HT1080 (cell line): Measurements from ENCODE around the gene EDA. TPM values are rescaled to one million over a fixed set of nuclear protein-coding genes. Genes with fewer than 3 reads are reported as not detected.
A peak's percentile ranks its signal among the peaks of the same experiment; 100 is the strongest.
"Not testable (repeated sequence)": the region's sequence is repeated elsewhere in the genome, so short reads cannot be mapped to it uniquely, and the experiment has no call there.

Experiments used
- DNase-seq: peaks from one replicate; pipeline ENCODE4 v3.0.0-alpha.2; 2015; ENCODE audit warnings: low read depth
- total RNA-seq: library from RNA; depleted of rRNA; stranded (reverse); fragments of >200 nt; shearing (Covaris generic); gene quantifications from 2 replicates; pipeline ENCODE4 v1.2.3, GENCODE V29; 2014

The EDA gene
- total RNA-seq, 1 experiment from 2014 or later = 2.4 TPM

DNA sequence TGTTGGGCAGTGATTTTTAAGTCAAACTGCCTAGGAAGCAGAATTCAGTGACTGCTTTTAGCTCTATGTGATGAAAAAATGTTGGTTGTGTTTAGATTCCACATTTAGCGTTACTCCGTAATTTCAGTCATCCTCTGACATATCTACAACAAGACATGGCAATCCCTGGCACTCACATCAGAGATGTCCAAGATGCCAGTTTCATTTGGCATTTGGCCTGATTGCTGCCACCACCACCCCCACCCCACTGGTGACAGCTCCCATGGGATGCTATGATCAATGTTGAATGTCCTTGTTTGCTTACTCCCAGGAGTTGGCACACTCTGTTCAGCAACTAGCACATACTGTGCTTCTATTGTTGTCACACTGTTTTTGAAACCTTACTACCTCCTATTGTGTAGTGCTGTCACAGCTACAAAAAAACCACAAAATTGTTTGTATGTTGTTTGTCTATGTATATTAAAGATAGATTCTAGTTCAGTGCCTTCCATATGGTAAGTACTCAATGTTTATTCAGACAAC lies 332.4 kb downstream of the EDA start:
- DNase-seq = no peak

DNA sequence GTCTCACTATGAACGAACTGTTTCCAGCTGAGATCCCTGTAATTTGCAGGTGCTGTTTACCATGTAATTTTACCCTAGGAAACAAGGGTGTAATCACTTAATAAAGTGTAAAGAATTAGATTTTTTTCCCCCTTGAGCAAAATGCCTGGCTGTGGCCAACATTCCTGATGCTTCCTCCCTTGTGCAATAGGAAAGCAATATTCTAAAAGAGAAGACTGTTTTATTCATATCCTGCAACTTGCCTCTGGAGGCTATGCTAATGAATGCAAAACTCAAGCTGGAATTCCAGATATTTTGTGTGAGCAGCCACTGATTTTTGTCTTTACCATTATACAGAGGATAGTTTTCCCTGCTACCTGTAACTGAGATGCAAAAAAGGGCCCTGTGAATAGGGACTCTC lies 335.8 kb downstream of the EDA start:
- DNase-seq = no peak

DNA sequence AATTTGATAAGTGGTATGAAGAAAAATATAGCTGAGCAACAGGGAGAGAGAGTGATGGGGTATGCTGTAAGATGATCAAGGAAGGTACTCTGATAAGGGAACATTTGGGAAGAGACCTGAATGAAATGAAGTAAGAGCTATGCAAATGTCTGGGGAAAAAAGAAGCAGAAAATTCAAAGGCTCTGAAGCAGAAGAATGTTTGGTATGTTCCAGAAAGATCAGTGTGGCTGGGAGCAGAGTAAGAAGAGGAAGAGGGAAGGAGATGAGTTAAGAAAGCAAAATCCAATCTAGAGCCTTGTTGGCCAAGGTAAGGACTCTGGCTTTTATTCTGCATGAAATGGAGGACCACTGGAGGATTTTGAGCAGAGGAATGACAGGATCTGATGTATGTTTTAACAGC lies 343.8 kb downstream of the EDA start:
- no peak for DNase-seq

DNA sequence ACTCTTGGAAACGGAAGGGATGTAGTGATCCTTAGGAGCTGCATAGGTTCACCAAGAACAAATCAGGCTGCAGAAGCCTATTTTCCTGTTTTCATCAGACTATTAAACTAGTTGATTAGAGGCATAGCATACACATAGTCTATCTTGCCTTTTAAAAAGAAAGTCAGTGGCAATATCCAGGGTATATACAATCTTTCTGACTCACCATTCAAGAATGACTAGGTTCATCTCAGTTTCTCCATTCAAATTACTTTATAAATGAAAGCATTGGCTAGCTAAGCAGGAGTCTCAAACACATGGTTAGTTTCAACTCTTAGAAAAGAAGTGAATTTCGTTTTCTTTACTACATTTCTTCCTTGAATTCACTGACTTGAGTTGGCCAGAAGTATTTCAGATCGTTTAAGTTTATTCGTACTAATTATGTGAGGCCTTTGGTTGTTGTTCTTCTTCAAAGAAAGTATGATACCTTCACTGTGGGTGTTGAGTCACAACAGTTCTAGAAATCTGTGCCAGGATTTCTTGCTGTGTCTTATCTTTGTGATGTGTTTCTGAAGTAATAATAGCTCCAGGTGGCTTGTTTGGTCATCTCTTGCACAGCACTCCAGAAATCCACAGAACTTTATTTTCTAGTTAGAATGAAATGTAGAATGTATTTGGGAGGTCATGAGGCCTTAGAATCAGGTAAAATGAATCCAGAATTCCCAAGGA lies 345.6 kb downstream of the EDA start:
- DNase-seq = peak; percentile 38

DNA sequence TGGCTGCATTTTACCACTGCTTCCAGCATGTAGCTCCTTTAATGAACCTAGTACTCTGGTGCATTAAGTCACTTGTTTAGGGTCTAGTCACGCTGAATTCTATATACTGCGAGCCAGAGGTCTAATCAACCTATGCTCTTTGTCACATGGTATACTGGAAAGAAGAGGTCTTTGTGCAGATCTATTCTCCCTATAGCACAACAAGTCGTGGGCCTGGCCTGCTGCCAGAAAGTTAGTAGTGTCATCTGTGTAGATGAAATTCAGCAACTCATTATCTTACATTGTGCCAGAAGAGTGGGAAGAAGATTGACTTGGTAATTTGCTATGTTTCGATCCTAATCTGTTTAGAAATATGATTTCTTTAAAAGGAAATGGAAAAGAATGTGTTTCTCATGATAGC lies 353.0 kb downstream of the EDA start:
- DNase-seq = no peak

DNA sequence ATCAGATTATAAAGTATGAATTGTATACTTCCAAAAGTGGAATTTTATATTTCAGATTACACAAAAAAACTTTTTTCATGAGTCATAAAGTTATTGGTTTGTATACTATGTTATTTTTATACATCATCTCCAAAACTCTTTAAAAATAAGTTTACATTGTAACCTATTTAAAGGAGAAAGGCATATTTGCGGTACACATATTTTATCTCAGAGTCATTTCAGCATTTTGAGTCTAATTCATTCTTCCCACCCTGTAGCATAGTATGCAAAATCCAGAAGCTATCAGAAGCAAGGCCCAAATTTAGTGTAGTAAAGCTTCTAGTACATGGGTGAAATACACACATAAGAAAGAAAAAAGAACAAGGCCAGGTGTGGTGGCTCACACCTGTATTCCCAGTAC lies 353.5 kb downstream of the EDA start:
- no peak for DNase-seq

DNA sequence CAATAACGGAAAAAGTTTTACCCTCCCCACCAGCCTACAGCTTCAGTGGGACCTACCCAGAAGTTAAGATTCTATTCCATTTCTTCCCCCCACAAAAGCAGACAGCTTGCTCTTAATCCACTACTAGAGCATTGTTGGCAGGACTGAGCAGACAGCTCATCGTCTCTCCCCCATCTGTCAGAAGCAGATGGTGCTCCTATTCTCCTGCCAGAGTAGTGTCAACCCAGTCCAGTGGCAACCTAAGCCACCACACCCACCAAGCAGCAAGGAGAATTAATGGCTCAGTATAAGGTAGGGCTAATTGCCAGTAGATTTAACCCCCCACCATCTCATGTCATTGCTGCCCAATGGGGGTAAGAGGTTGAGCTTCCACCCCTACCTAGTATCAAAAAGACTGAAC lies 371.8 kb downstream of the EDA start:
- DNase-seq = no peak

DNA sequence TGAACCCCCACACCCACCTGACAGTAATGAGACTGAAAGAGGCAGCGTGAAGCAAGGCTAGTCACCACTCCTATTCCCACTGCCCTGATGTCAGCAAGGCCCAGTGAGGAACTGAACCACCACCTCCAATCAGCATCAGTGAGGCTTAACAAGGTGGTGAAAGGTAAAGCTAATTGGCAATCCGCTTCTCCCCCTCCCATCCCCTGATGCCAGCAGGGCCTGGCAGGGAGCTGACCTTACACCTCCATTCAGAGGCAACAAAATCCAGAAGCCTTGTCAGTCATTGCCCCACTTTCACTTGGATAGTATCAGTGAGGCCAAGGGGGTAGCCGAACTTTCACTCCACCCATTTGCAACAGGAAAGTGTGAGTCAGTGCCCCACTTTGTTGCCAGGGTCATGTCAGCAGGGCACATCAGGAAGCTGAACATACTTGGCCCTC lies 373.1 kb downstream of the EDA start:
- DNase-seq = peak; percentile 59

DNA sequence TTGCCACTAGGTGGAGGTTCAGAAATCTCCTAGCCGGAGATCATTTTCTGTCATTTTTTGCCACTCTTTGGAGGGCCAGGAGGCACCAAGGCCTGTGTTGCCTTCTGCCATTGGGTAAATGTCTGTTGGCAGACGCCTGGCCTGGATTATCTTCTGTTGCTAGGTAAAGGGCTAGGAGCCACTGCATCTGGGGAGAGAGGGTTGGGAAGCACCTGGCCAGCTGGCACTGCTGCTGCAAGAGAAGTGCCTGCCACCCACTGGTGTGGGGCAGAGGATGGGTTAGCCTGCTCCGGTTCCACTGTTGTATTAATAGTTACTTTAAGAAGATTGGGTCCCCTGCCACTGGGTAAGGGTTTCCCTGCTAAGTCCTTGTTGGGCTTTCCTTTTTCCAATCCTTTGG lies 375.8 kb downstream of the EDA start:
- DNase-seq = no peak

DNA sequence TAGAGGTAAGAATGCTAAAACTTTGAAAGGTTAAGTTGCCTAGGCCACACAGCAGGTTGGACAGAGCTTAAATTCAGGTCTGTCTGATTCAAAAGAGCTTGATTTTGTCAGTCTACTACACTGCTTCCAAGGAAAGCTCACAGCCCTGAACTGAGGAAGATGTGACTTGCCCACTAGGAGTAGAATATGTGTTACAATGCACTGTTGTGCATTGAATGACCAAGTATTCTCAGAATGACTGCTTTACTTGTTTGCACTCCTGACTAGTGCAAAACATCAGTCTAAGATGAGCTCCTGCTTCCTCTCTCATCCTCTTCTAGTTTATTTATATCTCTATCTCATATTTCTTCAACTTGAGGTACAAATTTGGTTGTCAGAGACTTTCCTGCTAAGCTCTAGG lies 377.6 kb downstream of the EDA start:
- no peak for DNase-seq

DNA sequence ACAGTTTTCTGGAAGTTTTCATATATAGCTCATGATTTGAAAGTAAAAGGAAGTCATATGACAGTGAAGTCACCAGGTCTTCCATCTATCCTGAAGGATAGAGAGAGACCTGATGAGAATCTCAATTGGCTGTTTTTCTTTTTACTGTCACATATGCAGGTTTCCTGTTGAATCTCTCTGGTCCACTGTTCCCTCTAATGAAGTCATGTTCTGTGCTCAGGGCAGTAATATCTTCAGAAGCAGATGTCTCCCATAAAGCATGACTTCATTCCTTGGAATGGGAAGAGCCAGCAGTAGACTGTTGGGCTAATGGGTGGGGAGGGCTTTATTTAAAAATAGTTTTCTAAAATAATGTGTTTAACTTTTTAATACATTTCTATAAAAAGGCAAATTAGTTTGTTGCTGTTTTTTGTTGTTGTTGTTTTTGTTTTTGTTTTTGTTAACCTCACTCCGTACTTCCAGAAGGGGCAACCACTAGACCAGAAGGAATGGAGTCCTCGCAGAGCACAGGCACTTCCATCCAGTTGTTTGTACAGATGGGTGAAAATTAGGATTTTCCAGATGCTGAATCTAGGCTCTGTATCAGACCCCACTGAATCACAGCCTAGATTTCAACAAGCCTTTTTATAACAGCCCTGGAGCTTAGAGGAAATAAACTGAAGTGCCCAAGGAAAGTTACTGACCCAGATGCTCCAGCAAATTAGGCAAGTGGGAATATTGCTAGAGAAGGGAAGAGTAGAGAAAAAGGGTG lies 379.6 kb downstream of the EDA start:
- no peak for DNase-seq

DNA sequence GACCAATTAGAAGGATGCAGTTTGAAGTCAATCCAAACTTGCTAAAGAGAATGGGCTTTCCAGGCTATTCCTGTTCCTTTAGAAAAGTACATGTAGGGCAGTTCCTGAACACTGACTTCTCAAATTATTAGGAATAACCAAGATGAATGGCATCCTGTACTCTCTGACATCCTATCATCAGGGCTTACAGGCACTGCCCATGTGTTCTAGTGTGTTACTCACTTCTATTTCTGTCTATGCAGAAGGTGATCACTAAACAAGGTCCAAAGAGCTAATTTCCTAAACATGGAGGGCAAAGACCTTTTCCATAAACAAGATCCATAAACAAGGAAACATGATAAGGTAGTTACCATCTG lies 380.2 kb downstream of the EDA start:
- no peak for DNase-seq

DNA sequence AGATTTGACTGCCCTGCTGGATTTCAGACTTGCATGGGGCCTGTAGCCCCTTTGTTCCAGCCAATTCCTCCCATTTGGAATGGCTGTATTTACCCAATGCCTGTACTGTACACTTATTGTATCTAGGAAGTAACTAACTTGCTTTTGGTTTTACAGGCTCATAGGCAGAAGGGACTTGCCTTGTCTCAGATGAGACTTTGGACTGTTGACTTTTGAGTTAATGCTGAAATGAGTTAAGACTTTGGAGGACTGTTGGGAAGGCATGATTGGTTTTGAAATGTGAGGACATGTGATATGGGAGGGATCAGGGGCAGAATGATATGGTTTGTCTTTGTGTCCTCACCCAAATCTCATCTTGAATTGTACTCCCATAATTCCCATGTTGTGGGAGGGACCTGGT lies 382.4 kb downstream of the EDA start:
- DNase-seq = not testable (repeated sequence)

DNA sequence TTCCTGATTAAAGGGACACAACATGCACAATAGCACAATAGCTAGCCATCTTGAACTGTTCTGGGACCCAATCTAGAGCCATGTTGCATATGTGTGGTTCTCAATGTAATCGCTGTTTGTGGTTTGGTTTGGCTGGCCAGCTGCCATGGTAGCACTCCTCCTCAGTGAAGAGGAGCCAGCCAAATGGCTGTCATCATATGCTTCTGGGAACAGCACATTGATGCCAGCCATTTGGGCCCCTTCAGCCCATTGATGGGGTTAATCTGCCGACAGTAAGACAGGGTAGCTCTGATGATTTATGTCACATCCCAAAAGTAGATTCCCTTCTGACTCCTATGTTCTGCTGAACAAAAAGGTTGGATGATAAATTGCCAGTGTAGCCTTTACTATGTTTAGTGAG lies 385.4 kb downstream of the EDA start:
- DNase-seq = no peak

DNA sequence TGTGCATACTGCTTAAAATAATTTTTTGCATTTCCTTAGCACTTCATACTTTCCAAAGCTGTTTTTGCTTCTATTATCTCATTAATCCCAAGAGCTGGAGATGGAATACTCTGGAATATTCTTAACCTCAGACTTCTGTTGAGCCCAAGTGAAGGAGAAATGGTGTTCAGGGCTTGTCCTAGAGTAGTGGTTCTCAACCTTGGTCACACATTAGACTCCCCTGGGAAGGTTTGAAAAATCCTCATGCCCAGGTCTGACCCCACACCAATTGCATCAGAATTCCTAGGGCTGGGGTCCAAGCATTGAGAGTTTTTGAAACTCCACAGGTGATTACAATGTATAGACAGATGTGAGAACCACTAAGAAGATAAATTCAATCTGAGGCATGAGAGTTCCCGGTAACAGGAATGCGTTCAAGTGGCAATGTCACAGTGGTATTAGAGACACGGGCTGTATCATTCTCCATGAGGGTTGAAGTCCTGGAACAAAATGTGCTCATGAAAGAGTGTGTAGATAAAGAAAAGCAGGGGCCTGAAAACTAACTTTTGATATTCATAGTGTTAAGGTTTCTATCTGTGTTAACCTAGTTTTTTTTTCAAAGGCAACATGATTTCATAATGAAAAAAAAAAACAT lies 385.9 kb downstream of the EDA start:
- DNase-seq = no peak

DNA sequence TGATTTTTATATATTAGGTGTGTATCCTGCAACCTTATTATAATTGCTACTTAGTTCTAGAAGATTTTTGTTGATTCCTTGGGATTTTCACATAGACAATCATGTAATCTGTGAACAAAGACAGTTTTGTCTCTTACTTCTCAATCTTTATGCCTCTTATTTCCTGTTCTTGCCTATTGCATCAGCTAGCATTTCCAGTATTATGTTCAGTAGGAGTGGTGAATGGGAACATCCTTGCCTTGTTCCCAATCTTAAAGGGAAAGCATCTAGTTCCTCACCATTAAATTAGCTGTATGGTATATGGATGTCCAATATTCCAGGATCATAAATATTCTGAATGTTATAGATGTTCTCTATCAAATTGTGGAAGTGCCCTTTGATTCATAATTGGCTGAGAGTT lies 392.0 kb downstream of the EDA start:
- DNase-seq = peak; percentile 20

DNA sequence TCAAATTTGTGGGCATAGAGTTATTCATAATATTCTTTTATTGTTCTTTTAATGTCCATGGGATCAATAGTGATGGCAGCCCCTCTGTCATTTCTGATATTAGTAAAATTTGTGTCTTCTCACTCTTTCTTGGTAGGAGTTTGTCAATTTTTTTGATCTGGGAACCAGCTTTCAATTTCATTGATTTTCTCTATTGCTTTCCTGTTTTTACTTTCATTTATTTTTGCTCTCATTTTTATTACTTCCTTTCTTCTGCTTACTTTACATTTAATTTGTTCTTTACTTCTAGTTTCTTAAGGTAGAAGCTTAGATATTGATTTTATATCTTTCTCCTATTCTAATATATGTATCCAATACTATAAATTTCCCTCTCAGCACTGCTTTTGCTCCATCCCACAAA lies 393.1 kb downstream of the EDA start:
- no peak for DNase-seq

DNA sequence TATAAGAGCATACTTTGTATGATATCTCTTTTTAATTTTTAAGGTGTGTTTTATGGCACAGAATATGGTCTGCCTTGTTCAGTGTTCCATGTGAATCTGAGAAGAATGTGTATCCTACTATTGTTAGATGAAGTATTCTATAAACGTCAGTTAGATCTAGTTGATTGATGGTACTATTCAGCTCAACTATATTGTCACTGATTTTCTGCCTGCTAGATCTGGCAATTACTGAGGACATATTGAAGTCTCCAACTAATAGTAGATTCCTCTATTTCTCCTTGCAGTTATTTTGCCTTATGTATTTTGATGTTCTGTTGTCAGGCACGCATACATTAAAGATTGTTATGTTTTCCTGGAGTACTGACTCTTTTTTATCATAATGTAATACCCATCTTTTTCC lies 394.1 kb downstream of the EDA start:
- DNase-seq = no peak

DNA sequence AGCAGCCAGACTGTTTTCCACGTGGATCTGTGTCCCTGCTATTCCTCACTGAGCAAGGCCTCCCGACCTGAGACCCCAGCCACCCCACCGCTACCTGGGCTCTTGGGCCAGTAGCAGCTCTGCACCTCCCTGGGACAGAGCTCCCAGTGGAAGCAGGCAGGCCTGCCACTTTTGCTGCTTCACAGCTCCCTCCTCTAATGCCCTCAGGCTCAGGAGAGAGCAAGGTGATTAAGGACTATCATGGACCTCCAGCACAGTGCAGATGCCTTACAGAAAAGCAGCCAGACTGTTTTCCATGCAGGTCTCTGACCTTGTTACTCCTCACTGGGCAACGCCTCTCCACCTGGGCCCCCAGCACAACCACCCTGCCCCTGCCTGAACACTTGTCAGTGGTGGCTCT lies 396.8 kb downstream of the EDA start:
- DNase-seq = no peak

DNA sequence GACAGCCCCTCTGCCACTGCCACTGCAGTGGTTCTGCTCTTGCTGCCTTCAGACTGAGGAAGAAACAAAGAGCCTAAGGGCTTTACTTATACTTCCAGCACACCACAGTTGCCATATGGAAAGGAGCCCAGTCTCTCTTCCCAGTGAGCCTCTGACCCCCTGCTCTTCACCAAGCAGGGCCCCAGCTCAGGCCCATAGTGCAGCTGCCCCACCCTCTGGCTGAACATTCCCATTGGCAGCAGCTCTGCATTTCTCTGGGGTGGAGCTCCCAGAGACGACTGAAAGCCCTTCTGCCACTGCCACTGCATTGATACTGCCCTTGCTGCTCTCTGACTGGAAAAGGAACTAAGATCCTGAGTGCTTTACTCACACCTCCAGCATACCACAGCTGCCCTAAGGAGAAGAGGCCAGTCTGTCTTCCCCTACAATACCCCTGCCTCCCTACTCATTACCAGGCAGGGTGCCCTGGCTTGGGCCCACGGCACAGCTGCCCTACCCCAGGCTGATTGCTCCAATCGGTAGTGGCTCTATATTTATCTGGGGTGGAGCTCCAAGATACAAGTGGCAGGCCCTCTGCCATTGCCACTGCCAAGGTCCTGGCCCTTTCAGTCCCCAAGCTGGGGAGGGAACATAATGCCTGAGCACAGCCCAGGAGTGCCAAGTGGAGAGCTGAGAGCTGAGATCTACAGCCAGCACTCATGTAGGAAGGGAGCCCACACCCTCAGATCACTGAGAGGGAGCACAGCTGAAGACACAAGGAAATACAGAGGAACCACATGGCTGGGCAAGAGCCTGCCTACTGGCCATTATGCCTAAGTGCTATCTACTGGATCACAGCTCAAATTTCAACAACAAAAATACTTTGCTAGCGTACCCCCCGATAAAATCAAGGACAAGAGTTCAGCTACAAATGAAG lies 397.8 kb downstream of the EDA start:
- DNase-seq = no peak

DNA sequence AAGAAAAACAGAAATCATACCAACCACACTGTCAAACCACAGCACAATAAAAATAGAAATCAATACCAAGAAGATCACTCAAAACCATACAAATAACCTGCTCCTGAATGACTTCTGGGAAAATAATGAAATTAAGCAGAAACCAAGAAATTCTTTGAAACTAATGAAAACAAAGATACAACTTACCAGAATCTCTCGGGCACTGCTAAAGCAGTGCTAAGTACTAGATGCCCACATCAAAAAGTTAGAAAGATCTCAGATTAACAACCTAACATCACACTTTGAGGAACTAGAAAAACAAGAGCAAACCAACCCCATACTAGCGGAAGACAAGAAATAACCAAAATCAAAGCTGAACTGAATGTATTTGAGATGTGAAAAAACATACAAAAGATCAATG lies 400.6 kb downstream of the EDA start:
- DNase-seq = no peak
